Calu3 (cell line): Measurements from ENCODE around the gene SS18. TPM values are rescaled to one million over a fixed set of nuclear protein-coding genes. Genes with fewer than 3 reads are reported as not detected.

Source experiments
- BruUV-seq: library from RNA; stranded (reverse); fragments of 400-500 nt; replicated peaks from 2 replicates; lab custom pipeline; 2021; lab: Mats Ljungman, UMichigan
- CTCF ChIA-PET: fragments of 300-600 bp; sonication (Branson Sonifier 250); formaldehyde crosslinking; loops from one replicate; lab custom pipeline; 2022; ENCODE audit warnings: antibody characterized with exemption; lab: Charles Lee
- DNase-seq: peaks from one replicate; pipeline ENCODE4 v3.0.0; 2022
- H3K27ac Mint-ChIP-seq: one replicate; pipeline ENCODE4 v1.8.0; 2022; ENCODE audit warnings: mixed read lengths; ENCODE audit not compliant: unreplicated experiment
- H3K27me3 Mint-ChIP-seq: one replicate; pipeline ENCODE4 v1.8.0; 2022; ENCODE audit warnings: mixed read lengths; ENCODE audit not compliant: unreplicated experiment
- H3K36me3 Mint-ChIP-seq: one replicate; pipeline ENCODE4 v1.8.0; 2022; ENCODE audit warnings: mild to moderate bottlenecking, moderate library complexity, mixed read lengths; ENCODE audit not compliant: insufficient read depth, unreplicated experiment
- H3K4me1 Mint-ChIP-seq: one replicate; pipeline ENCODE4 v1.8.0; 2022; ENCODE audit warnings: mild to moderate bottlenecking, low read depth, mixed read lengths; ENCODE audit not compliant: unreplicated experiment
- H3K4me3 Mint-ChIP-seq: one replicate; pipeline ENCODE4 v1.8.0; 2022; ENCODE audit warnings: mild to moderate bottlenecking, low read depth, moderate library complexity, mixed read lengths; ENCODE audit not compliant: unreplicated experiment
- H3K9me3 Mint-ChIP-seq: one replicate; pipeline ENCODE4 v1.8.0; 2022; ENCODE audit warnings: low read depth, mixed read lengths; ENCODE audit not compliant: unreplicated experiment
- CTCF ChIP-seq: fragments of 200-600 bp; IDR thresholded peaks from one replicate; pipeline ENCODE4 v1.8.0; 2022; ENCODE audit warnings: antibody characterized with exemption; ENCODE audit not compliant: unreplicated experiment
- intact Hi-C: fragments of 100-400 bp; cut with micrococcal nuclease; formaldehyde crosslinking; loops from one replicate; pipeline ENCODE4 v1.10.0; 2022; ENCODE audit not compliant: unreplicated experiment
- total RNA-seq: library from RNA; stranded (reverse); gene quantifications from 2 replicates; pipeline ENCODE4 v1.2.3, GENCODE V29; 2022

SS18 gene
- total RNA-seq, 1 experiment from 2014 or later = 89.9 TPM

DNA sequence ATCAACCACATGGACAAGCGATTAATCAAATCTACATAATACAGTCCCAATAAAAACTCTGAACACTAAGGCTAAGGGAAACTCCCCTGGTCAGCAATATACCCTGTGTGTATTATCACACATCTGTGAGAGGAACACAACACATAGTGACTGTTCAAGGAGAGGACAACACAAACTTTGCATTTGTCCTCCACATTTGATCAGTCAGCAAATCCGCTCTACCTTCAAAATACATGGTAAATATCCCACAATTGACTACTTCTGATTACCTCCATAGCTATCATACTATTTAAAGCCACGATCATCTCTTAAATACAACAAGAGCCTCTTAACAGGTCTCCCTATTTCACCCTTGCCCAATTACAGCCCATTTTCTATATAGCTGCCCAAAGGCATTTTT, 45.6 kb downstream of the SS18 start:
- no peak overlapping the region for H3K4me3 Mint-ChIP-seq
- H3K27ac Mint-ChIP-seq = no peak overlapping the region
- TF ChIP-seq CTCF = no peak
- H3K36me3 Mint-ChIP-seq = peaks cover 6% of the 10 kb centered on the region
- DNase-seq = no peak
- no peaks in the 10 kb centered on the region for H3K4me1 Mint-ChIP-seq
- no TSS peak for BruUV-seq
- intact Hi-C loops = no loop called here
- no peaks in the 10 kb centered on the region for H3K27me3 Mint-ChIP-seq
- CTCF ChIA-PET = no interaction called here
- no peaks in the 10 kb centered on the region for H3K9me3 Mint-ChIP-seq

GRCh38 chr18:26040051-26040656, 50.3 kb downstream of the SS18 start:
- no peak for TF ChIP-seq CTCF
- Mint-ChIP-seq H3K27ac (no peak overlapping the region), H3K36me3 (peaks cover 22% of the 10 kb centered on the region), H3K4me1 (no peaks in the 10 kb centered on the region), H3K4me3 (no peak overlapping the region), H3K27me3 (no peaks in the 10 kb centered on the region), H3K9me3 (no peaks in the 10 kb centered on the region)
- DNase-seq = no peak
- CTCF ChIA-PET = no interaction called here
- intact Hi-C loops = no loop called here
- BruUV-seq = no TSS peak

DNA sequence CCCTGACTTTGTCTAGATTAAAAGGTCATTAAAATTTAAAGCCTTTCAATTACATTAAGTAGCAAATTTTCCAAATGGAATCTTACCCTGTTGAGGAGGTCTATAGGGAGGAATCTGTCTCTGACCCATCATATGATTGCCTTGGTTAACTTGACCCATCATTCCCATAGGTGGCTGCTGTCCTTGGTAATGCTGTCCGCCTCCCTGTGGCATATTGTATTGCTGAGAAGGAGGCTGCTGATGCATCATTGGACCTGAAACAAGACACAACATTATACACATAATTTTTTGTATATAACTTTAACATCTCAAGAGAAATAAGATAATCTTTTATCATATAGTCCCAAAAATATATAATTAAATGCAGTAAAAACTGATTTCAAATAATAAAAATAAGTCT, 51.2 kb downstream of the SS18 start:
- Mint-ChIP-seq H3K27ac (no peak overlapping the region), H3K4me1 (no peaks in the 10 kb centered on the region), H3K4me3 (no peak overlapping the region), H3K36me3 (peaks cover 25% of the 10 kb centered on the region), H3K27me3 (no peaks in the 10 kb centered on the region), H3K9me3 (no peaks in the 10 kb centered on the region)
- intact Hi-C loops = no loop called here
- no TSS peak for BruUV-seq
- DNase-seq = no peak
- no peak for TF ChIP-seq CTCF
- CTCF ChIA-PET = no interaction called here

DNA sequence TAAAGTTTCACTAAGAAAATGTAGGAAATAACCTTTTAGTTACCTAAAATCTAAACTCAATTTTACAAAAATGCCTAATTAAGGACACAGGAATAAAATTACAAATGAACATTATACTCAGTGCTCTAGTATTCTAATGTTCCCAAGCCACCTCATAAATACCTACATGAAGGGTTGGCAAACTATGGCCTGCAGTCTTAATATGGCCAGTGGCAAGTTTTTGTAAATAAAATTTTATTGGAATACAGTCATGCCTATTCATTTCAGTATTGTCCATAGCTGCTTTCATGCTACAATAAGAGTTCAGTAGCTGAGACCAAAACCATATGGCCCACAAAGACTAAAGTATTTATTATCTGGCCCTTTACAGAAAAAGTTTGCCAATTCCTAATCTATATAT, 53.8 kb downstream of the SS18 start:
- H3K4me1 Mint-ChIP-seq = no peaks in the 10 kb centered on the region
- no peak overlapping the region for H3K4me3 Mint-ChIP-seq
- H3K27ac Mint-ChIP-seq = no peak overlapping the region
- no peak for DNase-seq
- CTCF ChIA-PET = no interaction called here
- no TSS peak for BruUV-seq
- no peak for TF ChIP-seq CTCF
- peaks cover 25% of the 10 kb centered on the region for H3K36me3 Mint-ChIP-seq
- no peaks in the 10 kb centered on the region for H3K9me3 Mint-ChIP-seq
- no peaks in the 10 kb centered on the region for H3K27me3 Mint-ChIP-seq
- intact Hi-C loops = no loop called here
